NCI-H2227 treated with DMSO at 0.1 percent for 48 hours (cell line): Measurements from ENCODE around the gene LSR.

Source experiments
- DNase-seq: peaks from one replicate; lab custom pipeline; 2025; lab: John Stamatoyannopoulos, UW

LSR gene

DNA sequence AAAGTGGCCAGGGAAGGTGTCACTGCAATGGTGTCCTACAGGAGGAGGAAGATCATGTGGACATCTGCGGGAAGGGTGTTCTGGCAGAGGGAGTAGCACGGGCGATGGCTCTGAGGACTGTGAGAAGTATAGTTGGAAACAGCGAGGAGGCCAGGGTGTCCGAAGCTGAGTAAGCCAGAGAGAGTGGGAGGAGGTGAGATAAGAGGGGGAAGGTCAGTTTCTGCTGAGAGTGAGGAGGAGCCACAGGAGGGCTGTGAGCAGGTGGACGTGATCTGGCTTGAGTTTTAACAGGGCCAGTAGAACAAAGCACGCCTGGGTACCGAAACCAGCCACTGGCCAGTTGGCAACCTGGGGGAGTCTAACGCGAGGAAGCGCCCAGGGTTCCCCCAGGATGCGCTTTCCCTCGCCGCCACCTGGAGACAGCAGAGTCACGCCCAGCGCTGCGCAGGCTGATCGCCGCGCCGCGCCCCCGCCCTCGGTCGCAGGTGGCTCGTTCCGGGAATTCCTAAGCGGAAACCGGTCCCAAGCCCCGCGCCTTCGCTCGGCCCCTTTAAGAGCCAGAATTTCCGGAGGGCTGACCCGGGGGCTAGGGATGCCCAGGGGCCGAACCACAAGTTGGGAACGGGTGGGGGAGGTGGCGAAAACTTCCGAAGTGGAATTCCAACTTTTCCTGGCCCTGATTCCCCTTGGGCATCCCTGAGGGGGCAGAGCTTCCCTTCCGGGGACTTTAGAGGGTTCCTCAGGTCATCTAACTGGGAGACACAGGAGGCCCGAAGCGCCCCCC lies 1.1 kb upstream of the LSR start:
- DNase-seq, result peak; percentile 88

DNA sequence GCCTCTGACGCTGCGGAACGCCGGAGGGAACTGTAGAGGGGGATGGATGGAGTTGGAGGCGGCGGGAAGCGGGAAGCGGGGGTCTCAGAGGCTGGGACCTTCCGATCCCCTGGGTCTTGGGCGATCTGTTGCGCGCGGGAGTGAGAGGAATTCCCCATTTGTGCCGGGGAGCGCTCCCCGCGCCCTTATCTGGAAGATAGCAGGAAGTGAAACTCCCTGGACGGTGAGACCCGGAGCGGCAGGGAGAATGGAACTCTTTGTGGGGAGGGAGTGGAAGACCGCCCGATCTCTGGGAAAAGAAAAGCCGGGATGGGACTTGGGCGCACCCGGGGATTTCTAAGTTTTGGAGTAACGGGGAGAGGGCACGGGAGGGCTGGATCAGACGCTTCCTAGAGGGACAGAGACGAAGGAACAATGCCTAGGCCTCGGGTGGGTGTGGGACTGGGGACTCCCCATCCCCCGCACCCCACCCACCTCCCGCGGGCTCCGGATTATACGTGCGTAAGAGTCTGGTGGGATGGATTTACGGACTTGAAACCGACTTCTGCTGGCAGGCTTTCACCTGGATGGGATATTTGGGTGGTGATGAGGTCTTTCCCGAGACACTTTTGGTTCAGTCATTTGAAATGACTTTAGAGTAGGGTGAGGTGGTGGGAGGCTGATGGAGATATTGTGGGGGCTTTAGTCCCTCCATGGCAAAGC lies 495 bp downstream of the LSR start:
- DNase-seq, result no peak

DNA sequence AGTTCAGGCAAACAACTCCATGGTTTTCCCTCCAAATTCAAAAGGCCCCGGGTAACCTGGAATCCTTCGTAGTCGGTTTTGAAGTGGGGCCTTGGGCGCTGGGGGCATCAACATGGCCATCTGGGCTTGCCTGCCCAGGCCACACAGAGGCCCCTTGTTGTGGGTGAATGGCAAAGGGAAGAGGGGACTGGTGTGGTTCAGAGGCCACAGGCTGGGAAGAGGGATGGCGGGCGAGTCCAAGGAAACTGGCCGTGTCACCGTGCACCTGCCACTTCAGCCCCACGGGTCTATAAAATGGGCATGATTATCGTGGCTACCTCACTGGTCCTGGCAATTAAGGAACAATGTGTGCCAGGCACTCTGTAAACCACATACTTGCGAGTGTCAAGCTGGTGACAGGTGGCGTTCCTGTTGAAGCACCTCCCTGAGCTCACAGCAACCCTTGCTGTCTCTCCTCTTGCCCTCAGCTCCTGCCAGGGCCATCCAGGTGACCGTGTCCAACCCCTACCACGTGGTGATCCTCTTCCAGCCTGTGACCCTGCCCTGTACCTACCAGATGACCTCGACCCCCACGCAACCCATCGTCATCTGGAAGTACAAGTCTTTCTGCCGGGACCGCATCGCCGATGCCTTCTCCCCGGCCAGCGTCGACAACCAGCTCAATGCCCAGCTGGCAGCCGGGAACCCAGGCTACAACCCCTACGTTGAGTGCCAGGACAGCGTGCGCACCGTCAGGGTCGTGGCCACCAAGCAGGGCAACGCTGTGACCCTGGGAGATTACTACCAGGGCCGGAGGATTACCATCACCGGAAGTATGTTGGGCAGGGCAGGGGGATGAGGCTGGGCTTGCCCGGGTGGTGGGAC lies 1.3 kb downstream of the LSR start:
- DNase-seq, result no peak

DNA sequence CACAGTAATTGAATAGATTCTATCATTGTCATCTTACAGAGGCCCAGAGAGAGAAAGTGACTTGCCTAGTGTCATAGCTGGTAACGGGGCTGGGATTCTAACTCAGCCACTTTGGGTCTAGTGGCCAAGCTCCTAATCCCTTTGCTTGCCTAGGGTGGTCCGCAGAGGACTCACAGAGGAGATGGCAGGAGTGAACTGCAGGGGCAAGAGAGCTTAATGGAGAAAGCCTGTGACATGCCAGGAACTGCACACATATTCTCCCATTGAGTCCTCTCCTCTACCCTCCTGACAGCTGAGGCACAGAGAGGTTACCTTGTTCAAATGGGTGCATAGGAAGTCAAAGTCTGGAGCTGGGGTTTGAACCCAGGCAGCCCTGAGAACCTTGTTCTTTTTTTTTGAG lies 2.7 kb downstream of the LSR start:
- DNase-seq, result no peak

DNA sequence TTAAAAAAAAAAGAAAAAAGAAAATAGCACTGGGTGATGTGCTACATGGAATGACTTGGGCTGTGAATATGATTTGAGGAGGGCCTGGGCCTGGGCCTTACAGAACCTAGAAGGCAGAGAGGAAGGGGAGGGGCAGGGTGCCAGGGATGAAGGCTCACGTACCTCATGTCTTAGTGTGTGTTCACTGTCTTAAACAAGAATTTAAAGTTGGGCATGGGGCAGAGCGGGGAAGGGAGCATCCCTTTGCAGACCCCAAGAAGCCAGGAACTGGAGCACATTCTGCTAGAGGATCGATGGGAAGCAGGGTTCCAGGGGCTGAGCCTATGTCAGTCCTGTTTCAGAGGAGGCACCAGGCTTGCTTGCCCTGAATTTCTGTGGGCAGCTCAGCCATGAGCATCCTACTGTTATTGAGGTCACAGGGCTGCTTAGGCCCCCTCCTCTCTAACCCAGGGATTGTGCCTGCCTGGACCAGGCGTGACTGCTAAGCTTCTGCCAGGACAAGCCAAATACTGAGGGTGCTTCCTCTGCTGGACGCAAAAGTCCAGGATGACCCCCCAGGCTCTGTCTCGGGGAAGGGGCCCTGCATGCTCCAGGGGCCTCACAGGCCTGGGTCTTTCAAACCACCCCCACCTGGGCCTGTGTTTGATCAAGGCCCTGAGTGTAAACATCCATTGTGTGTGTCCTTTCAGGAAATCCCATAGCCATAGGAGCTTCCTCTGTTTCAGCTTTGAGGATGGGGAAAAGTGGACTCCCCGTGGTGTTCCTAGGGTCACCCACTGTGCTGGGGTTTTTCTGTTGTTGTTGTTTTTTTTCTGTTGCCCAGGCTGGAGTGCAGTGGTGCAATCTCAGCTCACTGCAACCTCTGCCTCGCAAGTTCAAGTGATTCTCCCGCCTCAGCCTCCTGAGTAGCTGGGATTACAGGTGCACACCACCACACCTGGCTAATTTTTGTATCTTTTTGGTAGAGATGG lies 4.8 kb downstream of the LSR start:
- no peak for DNase-seq

DNA sequence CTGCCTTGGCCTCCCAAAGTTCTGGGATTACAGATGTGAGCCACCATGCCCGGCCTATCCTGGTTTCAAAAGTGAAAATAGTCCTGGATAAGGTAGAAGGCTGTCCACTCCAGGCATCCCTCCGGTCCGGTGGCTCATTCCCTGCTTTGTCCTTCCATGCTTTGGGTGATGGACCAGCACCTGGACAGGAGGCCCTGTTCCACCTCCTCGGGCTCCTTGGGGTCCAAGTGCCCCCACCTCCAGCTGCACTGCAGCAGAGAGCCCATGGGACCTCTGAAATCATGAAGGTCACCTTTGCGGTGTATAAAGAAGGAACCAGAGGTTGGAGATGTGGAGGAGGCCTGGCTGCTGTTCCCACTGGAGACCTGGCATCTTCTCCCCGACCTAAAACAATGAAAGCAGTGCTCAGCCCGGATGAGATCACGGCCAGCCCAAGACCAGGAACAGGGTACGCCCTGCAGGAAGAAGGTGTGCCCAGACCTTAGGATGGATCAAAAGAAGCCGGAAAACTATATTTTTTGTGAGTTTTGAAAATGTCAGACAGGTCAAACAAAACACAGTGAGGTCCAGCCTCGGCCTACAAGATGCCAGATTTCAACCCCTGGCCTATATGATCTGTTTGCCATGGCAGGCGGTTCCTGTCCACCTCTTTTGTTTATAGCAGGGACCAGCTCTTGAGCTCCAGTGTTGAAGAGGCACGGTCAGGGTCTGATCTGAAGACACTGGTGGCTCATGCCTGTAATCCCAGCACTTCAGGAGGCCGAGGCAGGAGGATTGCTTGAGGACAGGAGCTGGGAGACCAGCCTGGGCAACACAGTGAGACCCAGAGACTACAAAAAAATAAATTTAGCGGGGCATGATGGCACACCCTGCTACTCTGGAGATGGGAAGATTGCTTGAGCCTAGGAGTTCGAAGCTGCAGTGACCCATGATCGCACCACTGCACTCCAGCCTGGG lies 5.8 kb downstream of the LSR start:
- DNase-seq, result no peak

DNA sequence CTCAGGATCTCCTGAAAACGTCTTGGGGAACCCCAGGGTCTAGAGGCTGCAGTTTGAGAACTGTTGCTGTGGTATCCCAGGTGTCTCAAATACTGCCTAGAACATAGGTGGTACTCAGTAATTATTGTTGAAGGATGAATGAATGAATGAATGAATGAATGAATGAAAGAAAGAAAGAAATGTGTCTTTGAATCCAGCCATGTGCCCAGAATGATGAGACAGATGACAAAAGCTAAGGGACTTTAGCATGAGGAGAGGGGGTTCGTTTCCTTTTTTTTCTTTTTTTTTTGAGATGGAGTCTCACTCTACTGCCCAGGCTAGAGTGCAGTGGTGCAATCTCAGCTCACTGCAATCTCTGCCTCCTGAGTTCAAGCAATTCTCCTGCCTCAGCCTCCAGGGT lies 7.8 kb downstream of the LSR start:
- DNase-seq, result no peak

DNA sequence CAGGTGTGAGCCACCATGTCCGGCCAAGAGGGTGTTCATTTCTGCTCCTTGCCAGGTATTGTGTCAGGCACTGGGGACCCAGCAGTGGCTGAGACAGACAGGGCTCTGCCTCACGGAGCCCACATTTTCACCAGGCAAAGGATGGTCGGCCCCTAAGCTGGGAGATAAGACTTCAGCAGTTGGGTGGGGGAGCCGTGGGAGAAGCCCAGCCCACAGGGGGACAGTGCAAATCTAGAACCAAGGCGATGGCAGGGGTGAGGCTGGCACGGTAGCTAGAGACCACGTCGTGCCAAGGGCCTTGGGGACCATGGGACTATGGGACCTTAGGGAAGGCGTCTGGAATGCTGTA lies 8.3 kb downstream of the LSR start:
- no peak for DNase-seq

DNA sequence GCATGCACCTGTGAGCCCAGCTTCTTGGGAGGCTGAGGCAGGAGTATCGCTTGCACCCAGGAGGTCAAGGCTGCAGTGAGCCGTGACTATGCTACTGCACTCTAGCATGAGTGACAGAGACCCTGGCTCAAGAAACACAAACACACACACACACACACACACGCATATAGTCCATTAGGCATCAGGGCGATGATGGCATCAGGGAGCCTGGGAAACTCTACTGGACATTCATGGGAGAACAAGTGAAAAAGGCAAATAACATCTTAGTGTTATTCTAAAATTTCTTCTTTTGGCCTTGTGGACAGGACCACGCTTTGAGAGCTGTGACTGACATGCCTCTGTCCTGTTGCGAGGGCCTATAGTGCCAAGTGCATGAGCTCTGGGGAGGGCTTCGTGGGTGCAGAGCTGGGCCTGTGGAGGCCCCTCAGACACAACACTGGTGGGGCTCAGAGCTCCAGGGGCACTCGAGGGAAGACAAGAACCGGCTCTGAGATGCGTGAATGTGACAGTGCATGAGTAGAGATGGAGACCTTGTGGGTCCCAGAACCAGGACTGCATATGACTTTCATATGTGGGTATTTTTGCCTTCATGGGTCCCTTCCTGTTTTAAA lies 12.0 kb downstream of the LSR start:
- no peak for DNase-seq

DNA sequence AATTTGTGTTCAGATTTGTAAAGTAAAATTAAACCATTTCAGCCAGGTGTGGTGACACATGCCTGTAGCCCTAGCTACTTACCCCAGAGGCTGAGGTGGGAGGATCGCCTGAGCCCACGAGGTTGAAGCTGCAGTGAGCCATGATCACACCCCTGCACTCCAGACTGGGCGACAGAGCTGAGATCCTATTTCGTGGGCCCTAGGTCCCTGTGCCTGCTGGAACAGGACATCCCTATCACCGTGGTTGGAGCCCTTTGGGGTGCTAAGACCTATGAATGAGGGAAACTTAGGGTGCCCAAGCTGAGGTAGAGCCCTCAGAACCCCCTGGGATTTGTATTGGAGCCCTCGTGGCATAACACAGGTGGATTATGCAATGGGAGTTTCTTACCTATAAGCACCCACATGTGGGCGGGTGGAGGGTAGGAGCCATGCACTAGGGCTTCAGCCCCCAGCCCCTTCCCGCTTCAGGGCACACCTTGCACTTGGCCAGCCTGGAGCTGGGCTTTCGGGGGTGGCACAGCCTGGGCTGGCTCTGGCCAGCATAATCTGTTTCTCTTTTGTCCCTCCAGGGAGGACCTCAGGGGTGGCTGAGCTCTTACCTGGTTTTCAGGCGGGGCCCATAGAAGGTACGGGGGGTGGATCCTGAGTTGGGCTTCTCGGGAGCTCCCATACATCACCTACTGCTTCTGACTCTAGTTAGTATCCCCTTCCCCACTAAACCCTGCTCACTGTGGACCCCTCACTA lies 12.7 kb downstream of the LSR start:
- no peak for DNase-seq

DNA sequence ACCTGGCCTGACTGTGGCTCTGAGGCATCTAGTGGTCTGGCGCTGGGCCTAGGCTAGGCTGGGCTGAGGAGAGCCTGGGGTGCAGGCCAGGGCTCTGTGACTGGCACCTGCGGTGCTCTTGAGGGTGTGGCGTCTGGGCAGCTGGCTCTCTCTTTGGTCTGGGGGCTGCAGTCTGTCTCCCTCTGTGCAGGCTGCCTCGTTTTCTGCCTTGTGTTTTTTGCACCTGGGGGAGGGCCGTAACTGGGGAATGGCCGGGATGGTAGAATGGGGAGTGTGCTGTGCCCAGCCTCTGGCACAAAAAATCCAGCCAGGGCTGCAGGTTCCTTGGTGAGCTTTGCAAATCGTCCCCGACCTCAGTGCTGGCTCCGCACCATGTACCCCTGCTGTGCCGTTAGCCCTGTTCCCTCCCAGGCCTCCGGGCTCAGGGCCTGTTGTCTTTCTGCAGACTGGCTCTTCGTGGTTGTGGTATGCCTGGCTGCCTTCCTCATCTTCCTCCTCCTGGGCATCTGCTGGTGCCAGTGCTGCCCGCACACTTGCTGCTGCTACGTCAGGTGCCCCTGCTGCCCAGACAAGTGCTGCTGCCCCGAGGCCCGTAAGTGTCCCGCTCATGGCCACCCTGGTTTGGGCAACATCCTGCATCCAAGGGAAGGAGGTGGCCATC lies 13.4 kb downstream of the LSR start:
- DNase-seq, result peak; percentile 57

DNA sequence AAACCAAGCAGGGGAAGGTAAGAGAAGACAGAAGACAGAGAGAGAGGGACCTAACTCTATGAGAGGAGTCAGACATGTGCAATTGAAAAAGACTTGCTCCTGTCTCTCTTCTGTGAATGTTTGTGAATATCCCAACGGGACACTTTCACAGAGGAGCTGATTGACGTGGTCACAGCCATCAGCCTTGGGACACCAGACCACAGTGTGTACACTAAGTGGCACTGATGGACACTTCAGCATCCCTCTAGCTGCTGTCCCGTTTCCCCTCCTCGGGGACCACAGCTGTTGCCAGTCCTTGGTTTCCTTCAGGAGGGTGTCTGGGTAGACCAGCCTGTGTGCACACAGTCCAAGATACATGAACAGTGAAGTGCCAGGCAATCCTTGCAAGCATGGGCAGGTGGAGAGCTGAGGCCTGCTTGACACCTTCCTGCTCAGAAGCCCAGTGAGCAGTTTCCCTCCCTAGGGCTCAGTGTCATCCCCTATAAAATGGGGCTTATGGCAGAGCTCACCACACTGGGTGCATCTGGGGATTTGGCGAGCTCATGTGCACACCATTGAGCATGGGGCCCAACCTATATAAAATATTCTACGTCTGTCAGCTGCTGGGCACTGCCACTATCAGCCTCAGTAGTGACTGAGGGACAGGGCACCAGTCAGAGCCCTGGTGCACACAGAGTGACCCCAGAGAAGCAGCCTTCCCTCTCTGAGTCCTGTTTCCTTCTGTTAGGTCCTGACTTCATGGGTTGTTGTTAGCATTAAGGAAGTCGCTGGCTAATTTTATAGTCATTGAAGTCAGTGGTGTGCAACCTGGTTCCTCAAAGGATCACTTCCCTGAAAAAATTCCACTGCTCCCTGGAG lies 15.7 kb downstream of the LSR start:
- no peak for DNase-seq

DNA sequence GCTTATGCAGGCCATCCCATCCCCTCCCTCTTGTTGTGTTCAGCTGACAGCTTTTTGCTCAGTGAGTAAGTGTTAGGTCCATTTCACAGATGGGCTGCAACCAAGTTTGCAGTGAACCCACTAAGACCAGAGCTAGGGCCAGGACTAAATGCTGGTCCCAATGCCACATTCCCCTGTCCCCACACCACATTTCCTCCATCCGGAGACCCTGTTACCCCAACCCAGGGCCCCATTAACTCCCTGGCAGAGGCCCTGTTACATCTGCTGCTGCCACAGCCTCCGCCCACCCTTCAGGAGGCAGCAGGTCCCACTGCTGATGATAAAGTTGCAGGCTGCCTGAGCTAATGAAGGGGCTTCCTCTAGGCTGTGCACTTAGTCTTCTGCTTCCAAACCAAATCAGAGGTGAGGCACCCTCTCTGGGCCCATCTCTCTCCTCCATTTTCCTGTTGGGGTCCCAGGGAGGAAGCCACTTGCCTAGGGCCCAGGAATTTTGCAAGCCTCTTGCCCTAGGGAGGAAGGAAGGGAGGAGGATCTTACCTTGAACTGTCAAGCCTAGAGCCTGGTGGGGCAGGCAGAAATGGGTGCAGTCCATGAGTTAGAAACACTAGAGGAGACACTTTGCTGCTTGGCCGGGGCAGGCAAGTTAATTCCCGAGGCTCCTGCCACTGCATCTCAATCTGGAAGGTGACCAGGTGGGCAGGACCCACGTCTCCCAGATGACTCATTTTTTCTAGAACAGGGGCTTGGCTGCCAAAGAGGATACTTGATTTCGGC lies 16.5 kb downstream of the LSR start:
- no peak for DNase-seq

DNA sequence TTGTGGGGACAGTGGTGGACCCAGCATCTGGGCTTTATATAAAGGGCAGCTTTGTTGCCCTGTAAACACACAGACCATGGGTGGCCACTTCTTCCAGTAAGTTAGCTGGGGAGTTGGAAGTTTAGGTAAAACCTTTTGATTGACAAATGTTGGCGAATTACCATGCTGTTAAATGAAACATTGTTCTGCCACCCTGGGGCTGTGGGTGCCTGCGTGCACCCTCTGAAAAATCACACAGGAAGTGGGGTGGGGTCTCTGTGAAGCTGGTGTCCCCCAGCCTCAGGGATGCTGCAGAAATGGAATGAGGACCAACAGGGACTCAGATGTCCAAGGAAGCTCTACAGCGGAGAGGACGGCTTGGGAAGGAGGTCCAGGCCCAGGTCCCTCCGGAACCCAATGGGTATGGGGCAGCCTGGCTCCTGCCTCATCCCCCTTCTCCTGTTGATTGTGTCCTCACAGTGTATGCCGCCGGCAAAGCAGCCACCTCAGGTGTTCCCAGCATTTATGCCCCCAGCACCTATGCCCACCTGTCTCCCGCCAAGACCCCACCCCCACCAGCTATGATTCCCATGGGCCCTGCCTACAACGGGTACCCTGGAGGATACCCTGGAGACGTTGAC lies 17.2 kb downstream of the LSR start:
- no peak for DNase-seq

DNA sequence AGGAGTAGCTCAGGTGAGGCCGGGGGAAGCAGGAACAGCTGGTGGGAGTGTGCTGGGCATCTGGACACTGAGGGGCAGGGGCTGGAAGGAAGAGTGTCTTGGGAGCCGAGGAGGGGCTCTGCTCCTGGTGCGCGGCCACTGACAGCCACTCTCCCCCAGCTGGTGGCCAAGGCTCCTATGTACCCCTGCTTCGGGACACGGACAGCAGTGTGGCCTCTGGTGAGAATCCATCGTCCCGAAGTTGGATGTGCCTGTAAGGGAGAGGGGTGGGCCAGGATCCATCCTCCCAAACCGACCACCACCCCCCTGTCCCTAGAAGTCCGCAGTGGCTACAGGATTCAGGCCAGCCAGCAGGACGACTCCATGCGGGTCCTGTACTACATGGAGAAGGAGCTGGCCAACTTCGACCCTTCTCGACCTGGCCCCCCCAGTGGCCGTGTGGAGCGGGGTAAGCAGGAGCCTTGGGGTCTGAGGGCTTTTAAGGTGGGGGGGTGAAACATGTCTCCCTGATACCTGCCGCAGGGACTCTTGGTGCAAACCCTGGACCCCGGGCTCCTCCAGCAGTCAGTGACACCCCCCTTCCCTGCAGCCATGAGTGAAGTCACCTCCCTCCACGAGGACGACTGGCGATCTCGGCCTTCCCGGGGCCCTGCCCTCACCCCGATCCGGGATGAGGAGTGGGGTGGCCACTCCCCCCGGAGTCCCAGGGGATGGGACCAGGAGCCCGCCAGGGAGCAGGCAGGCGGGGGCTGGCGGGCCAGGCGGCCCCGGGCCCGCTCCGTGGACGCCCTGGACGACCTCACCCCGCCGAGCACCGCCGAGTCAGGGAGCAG lies 17.9 kb downstream of the LSR start:
- DNase-seq, result no peak

DNA sequence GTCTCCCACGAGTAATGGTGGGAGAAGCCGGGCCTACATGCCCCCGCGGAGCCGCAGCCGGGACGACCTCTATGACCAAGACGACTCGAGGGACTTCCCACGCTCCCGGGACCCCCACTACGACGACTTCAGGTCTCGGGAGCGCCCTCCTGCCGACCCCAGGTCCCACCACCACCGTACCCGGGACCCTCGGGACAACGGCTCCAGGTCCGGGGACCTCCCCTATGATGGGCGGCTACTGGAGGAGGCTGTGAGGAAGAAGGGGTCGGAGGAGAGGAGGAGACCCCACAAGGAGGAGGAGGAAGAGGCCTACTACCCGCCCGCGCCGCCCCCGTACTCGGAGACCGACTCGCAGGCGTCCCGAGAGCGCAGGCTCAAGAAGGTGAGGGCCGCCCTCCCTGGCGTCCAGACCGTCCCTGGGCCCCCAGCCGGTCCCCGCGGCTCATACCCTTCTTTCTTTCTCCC lies 18.6 kb downstream of the LSR start:
- no peak for DNase-seq
